ENCODE data around the gene SEC24A.

The SEC24A gene

GRCh38 chr5:134724872-134725271 is 76.3 kb downstream of the SEC24A start:
- DNase-seq (ENCODE audit: low read depth in 2 of 2): no peak
- no peak for TF ChIP-seq CTCF (IDR thresholded peaks at IDR 0.05; ENCODE audit: low read depth, low read length)
- no peak overlapping the region for H3K4me3 ChIP-seq (replicated peaks in 1 of 2; ENCODE audit: low read depth in 2 of 2, low read length in 2 of 2)

GRCh38 chr5:134732819-134733218 is 84.2 kb downstream of the SEC24A start:
- TF ChIP-seq CTCF (IDR thresholded peaks at IDR 0.05; ENCODE audit: low read depth, low read length): no peak
- DNase-seq (ENCODE audit: low read depth in 2 of 2): no peak
- no peak overlapping the region for H3K4me3 ChIP-seq (replicated peaks in 1 of 2; ENCODE audit: low read depth in 2 of 2, low read length in 2 of 2)

GRCh38 chr5:134735243-134735642 is 86.7 kb downstream of the SEC24A start:
- no peak overlapping the region for H3K4me3 ChIP-seq (replicated peaks in 1 of 2; ENCODE audit: low read depth in 2 of 2, low read length in 2 of 2)
- TF ChIP-seq CTCF (IDR thresholded peaks at IDR 0.05; ENCODE audit: low read depth, low read length): no peak
- DNase-seq (ENCODE audit: low read depth in 2 of 2): peak in 1 of 2 donors; percentile 9

- no peak for DNase-seq (ENCODE audit: low read depth in 2 of 2)
- no peak overlapping the region for H3K4me3 ChIP-seq (replicated peaks in 1 of 2; ENCODE audit: low read depth in 2 of 2, low read length in 2 of 2)
- TF ChIP-seq CTCF (IDR thresholded peaks at IDR 0.05; ENCODE audit: low read depth, low read length): no peak
Observed at GRCh38 chr5:134736173-134736812, 87.7 kb downstream of the SEC24A start.

- peak; percentile 98 to 99 for DNase-seq (ENCODE audit: low read depth in 2 of 2)
- TF ChIP-seq CTCF (IDR thresholded peaks at IDR 0.05; ENCODE audit: low read depth, low read length): peak; percentile 49
- H3K4me3 ChIP-seq (replicated peaks in 1 of 2; ENCODE audit: low read depth in 2 of 2, low read length in 2 of 2): peak within 1 kb of the TSS; percentile 90 to 96
Observed at GRCh38 chr5:134738133-134738962, 89.8 kb downstream of the SEC24A start, which contains the start of gene CAMLG. Gene CAMLG (plus strand): TSS chr5:134738548. CDS start chr5:134738621, 73 bp downstream.

GRCh38 chr5:134738963-134739661 is 90.5 kb downstream of the SEC24A start:
- peak; percentile 25 for TF ChIP-seq CTCF (IDR thresholded peaks at IDR 0.05; ENCODE audit: low read depth, low read length)
- peak; percentile 45 to 52 for DNase-seq (ENCODE audit: low read depth in 2 of 2)
- H3K4me3 ChIP-seq (replicated peaks in 1 of 2; ENCODE audit: low read depth in 2 of 2, low read length in 2 of 2): peak overlapping the region; percentile 90 to 96

Data from cardiac fibroblast (primary cell).